Breast epithelium (tissue), 4 donors: ENCODE measurements around the gene LSAMP. TPM values are rescaled to one million over a fixed set of nuclear protein-coding genes. Genes with fewer than 3 reads are reported as not detected.

ENCODE experiments used
- DNase-seq, 2 donors: peaks; one replicate each; pipeline ENCODE4 v3.0.0-alpha.2; 2019; ENCODE audit warnings: low spot score in 2 of 2
- H3K27ac ChIP-seq, 2 donors: fragments of 200-600 bp; sonication (generic) in 1 of 2; one replicate each; pipeline ENCODE4 v1.5.1; 2016 to 2019; ENCODE audit warnings: mild to moderate bottlenecking in 1 of 2
- H3K27me3 ChIP-seq, 2 donors: fragments of 200-600 bp; sonication (generic) in 1 of 2; one replicate each; pipeline versions ENCODE4 v1.5.1 to v1.6.0; 2017 to 2019; ENCODE audit warnings: control low read depth in 1 of 2, mild to moderate bottlenecking in 1 of 2
- H3K36me3 ChIP-seq: fragments of 200-600 bp; one replicate; pipeline ENCODE4 v1.5.1; 2019
- H3K4me1 ChIP-seq, 2 donors: fragments of 200-600 bp; sonication (generic); one replicate each; pipeline ENCODE4 v1.5.1; 2016 to 2019; ENCODE audit warnings: control low read depth in 1 of 2
- H3K4me3 ChIP-seq, 3 donors: fragments of 200-600 bp; sonication (generic); 1 replicate in 2 of 3; 2 replicates in 1 of 3; pipeline ENCODE4 v1.5.1; 2016 to 2019; ENCODE audit warnings: mild to moderate bottlenecking in 3 of 3, moderate library complexity in 2 of 3
- H3K9me3 ChIP-seq, 2 donors: fragments of 200-600 bp; sonication (generic) in 1 of 2; one replicate each; pipeline ENCODE4 v1.5.1; 2016 to 2019; ENCODE audit warnings: control low read depth in 1 of 2
- CTCF ChIP-seq, 3 donors: fragments of 450-650 bp; IDR thresholded peaks; one replicate each; pipeline ENCODE4 v1.5.1; 2016 to 2017; ENCODE audit warnings: antibody characterized with exemption in 3 of 3, mild to moderate bottlenecking in 3 of 3, moderate library complexity in 3 of 3
- POLR2A ChIP-seq: fragments of 450-650 bp; IDR thresholded peaks from one replicate; pipeline ENCODE4 v1.6.1; 2016; ENCODE audit warnings: antibody characterized with exemption, mild to moderate bottlenecking, moderate library complexity
- POLR2AphosphoS5 ChIP-seq, 3 donors: sonication (generic); formaldehyde crosslinking; IDR thresholded peaks; one replicate each; pipeline ENCODE4 v1.6.1; 2017; ENCODE audit warnings: antibody characterized with exemption in 3 of 3
- intact Hi-C: fragments of 100-400 bp; cut with DNase I; formaldehyde crosslinking; loops from one replicate; pipeline ENCODE4 v1.15.1; 2023; ENCODE audit warnings: low total_unique reads
- total RNA-seq, 3 donors: library from RNA; depleted of rRNA; stranded (reverse); fragments of >200 nt; gene quantifications; one replicate each; pipeline ENCODE4 v1.1.0, GENCODE V29; 2016

Gene LSAMP
- total RNA-seq, 3 donors from 2014 or later: 1.6 to 3.8 (median 3.5) TPM

- Histone ChIP-seq H3K9me3 (no peaks in the 10 kb centered on the region), H3K27me3 (no peaks in the 10 kb centered on the region), H3K4me1 (no peaks in the 10 kb centered on the region), H3K36me3 (no peaks in the 10 kb centered on the region), H3K4me3 (no peak overlapping the region), H3K27ac (no peak overlapping the region)
- TF ChIP-seq POLR2A: no peak
- no peak for TF ChIP-seq POLR2AphosphoS5 (IDR thresholded peaks at IDR 0.05)
- no peak for TF ChIP-seq CTCF (IDR thresholded peaks at IDR 0.05)
- DNase-seq: no peak
- intact Hi-C loops: no loop called here
Measured at GRCh38 chr3:116314476-116314875, 130.8 kb downstream of the LSAMP start.

- no peaks in the 10 kb centered on the region for H3K4me1 ChIP-seq
- intact Hi-C loops: no loop called here
Measured at GRCh38 chr3:116306720-116307119, 138.6 kb downstream of the LSAMP start.

DNA sequence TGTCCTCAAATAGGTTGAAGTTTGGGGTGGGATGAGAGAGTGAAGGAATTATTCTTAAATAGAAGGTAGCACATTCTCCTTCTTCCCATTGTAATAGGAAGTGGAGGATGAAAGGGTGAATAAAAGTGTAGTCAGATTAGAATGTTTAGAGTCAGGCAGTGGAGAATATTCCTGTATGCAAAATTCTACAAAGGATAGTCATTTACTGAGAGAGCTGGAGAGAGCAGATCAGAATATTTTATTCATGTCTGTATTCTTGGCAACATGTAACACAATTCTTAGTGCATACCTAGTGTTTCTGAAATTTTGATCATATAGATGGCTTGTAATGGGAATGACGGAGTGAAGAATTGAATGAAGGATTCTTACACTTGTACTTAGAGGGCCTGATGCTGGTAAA lies 139.1 kb downstream of the LSAMP start:
- no peaks in the 10 kb centered on the region for H3K9me3 ChIP-seq
- intact Hi-C loops: no loop called here
- no peak overlapping the region for H3K27ac ChIP-seq
- H3K36me3 ChIP-seq: no peaks in the 10 kb centered on the region
- no peaks in the 10 kb centered on the region for H3K27me3 ChIP-seq
- no peak overlapping the region for H3K4me3 ChIP-seq
- no peak for DNase-seq
- TF ChIP-seq POLR2AphosphoS5 (IDR thresholded peaks at IDR 0.05) (no peak), POLR2A (no peak), CTCF (IDR thresholded peaks at IDR 0.05) (no peak)
- H3K4me1 ChIP-seq: no peaks in the 10 kb centered on the region

More at GRCh38 chr3:116306720-116307119, 138.6 kb downstream of the LSAMP start:
- Histone ChIP-seq H3K36me3 (no peaks in the 10 kb centered on the region), H3K4me3 (no peak overlapping the region), H3K27me3 (no peaks in the 10 kb centered on the region), H3K27ac (no peak overlapping the region), H3K9me3 (no peaks in the 10 kb centered on the region)
- TF ChIP-seq CTCF (IDR thresholded peaks at IDR 0.05): no peak
- DNase-seq: no peak

DNA sequence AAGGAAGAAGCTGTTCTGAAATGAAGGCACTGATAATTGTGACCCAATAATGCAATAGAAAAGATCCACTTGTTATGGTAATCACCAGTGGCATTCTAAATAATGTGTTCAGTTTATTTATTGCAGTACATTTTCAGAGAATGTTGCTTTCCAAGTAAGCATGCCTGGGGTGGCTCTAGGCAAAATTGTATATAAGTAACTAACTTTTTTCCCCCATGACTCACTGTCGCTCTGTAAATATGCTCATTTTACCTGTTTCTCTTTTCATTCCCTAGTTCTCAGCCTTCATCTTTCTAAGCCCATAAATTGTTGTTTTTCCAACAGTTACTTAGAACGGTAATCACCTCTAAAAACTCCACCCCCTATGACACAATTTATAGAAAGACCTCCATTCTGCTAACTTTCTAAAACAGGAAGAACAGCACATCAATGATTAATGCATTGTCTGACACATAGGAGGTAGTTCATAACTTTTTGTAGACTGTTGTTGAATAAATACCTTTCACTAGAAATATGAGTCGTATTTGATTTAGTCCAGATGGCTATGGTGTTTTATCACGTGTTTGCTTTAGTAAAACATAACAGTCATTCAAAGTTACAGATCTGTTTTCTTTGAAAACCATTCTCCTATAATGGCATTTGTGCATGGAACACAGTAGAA lies 143.1 kb downstream of the LSAMP start:
- Histone ChIP-seq H3K9me3 (no peaks in the 10 kb centered on the region), H3K4me1 (no peaks in the 10 kb centered on the region), H3K4me3 (no peak overlapping the region), H3K27ac (no peak overlapping the region), H3K36me3 (no peaks in the 10 kb centered on the region), H3K27me3 (no peaks in the 10 kb centered on the region)
- intact Hi-C loops: no loop called here
- DNase-seq: no peak
- TF ChIP-seq CTCF (IDR thresholded peaks at IDR 0.05): no peak

- Histone ChIP-seq H3K4me1 (no peaks in the 10 kb centered on the region), H3K27ac (no peak overlapping the region), H3K4me3 (no peak overlapping the region), H3K9me3 (no peaks in the 10 kb centered on the region), H3K36me3 (no peaks in the 10 kb centered on the region), H3K27me3 (no peaks in the 10 kb centered on the region)
- TF ChIP-seq POLR2A: no peak
- no peak for TF ChIP-seq CTCF (IDR thresholded peaks at IDR 0.05)
- TF ChIP-seq POLR2AphosphoS5 (IDR thresholded peaks at IDR 0.05): no peak
- intact Hi-C loops: no loop called here
- no peak for DNase-seq
Measured at GRCh38 chr3:116301422-116301821, 143.9 kb downstream of the LSAMP start.
